Lower leg skin (tissue), 3 donors: ENCODE data around the gene TBC1D9.

Source experiments
- CTCF ChIP-seq, 3 donors: fragments of 450-650 bp; IDR thresholded peaks; one replicate each; pipeline ENCODE4 v1.5.1; 2016; ENCODE audit warnings: antibody characterized with exemption in 3 of 3, mild to moderate bottlenecking in 3 of 3, moderate library complexity in 2 of 3
- POLR2A ChIP-seq, 2 donors: fragments of 450-650 bp; IDR thresholded peaks; one replicate each; pipeline ENCODE4 v1.6.1; 2016 to 2017; ENCODE audit warnings: antibody characterized with exemption in 2 of 2, mild to moderate bottlenecking in 1 of 2, moderate library complexity in 1 of 2

GRCh38 chr4:140774956-140775355 lies 18.8 kb upstream of the TBC1D9 start:
- TF ChIP-seq CTCF (IDR thresholded peaks at IDR 0.05), result no peak
- no peak for TF ChIP-seq POLR2A (IDR thresholded peaks at IDR 0.05)
